ENCODE measurements around the gene SF3A2.

DNA sequence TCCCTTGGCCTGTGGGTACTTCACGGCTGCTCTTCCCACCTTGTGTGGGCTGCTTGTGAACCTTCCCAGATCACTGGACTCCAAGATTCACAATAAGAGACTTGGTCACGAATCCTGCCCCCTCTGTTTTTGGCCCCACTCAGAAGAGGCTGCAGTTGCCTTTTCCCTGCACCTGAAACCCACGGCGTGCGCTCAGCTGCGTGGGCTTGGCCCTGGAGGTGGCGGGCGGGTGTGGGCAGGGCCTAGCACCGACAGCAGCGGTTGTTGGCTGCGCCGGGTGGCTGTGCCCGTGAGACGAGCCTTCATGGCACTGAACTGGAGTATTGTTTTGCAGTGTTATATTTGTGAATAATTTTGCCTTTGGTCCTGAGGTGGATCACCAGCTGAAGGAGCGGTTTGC is 34.3 kb upstream of the SF3A2 start:
- TF ChIP-seq, protein P1, sequence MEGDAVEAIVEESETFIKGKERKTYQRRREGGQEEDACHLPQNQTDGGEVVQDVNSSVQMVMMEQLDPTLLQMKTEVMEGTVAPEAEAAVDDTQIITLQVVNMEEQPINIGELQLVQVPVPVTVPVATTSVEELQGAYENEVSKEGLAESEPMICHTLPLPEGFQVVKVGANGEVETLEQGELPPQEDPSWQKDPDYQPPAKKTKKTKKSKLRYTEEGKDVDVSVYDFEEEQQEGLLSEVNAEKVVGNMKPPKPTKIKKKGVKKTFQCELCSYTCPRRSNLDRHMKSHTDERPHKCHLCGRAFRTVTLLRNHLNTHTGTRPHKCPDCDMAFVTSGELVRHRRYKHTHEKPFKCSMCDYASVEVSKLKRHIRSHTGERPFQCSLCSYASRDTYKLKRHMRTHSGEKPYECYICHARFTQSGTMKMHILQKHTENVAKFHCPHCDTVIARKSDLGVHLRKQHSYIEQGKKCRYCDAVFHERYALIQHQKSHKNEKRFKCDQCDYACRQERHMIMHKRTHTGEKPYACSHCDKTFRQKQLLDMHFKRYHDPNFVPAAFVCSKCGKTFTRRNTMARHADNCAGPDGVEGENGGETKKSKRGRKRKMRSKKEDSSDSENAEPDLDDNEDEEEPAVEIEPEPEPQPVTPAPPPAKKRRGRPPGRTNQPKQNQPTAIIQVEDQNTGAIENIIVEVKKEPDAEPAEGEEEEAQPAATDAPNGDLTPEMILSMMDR (IDR thresholded peaks at IDR 0.05; ENCODE audit: insufficient read depth, low read length, poor library complexity, severe bottlenecking): no peak
- TF ChIP-seq EZH2phosphoT487 (conservative IDR thresholded peaks at IDR 0.05; ENCODE audit: low read length): no peak

Measured in SU-DHL-6 (cell line).